H9 (cell line): ENCODE results near the gene ZNF512B. TPM values are rescaled to one million over a fixed set of nuclear protein-coding genes. Genes with fewer than 3 reads are reported as not detected.

ENCODE experiments used
- DNase-seq: peaks from one replicate; pipeline ENCODE4 v3.0.0-alpha.2; 2017
- H2AFZ ChIP-seq: one replicate; pipeline ENCODE4 v1.6.1; 2013; ENCODE audit warnings: mild to moderate bottlenecking, low read length, control low read depth, moderate library complexity
- H2AK5ac ChIP-seq: 2 replicates; pipeline ENCODE4 v1.6.1; 2013; ENCODE audit warnings: low read length, control low read depth, mixed read lengths; ENCODE audit not compliant: insufficient read length
- H2BK120ac ChIP-seq: one replicate; pipeline ENCODE4 v1.6.1; 2013; ENCODE audit warnings: low read depth, mild to moderate bottlenecking, low read length, control low read depth, inconsistent platforms; ENCODE audit not compliant: poor library complexity, severe bottlenecking
- H2BK12ac ChIP-seq: 2 replicates; pipeline ENCODE4 v1.6.1; 2013; ENCODE audit warnings: low read length, control low read depth, mixed read lengths, low read depth; ENCODE audit not compliant: insufficient read length
- H2BK15ac ChIP-seq: 2 replicates; pipeline ENCODE4 v1.6.1; 2013; ENCODE audit warnings: low read depth, low read length, control low read depth
- H2BK20ac ChIP-seq: one replicate; pipeline ENCODE4 v1.6.1; 2013; ENCODE audit warnings: low read depth, mild to moderate bottlenecking, low read length, control low read depth, inconsistent platforms; ENCODE audit not compliant: poor library complexity, severe bottlenecking
- H2BK5ac ChIP-seq: 2 replicates; pipeline ENCODE4 v1.6.1; 2013; ENCODE audit warnings: low read length, control low read depth, mixed read lengths; ENCODE audit not compliant: insufficient read length
- H3K14ac ChIP-seq: 2 replicates; pipeline ENCODE4 v1.6.1; 2013; ENCODE audit warnings: low read length, control low read depth; ENCODE audit not compliant: insufficient read depth
- H3K18ac ChIP-seq: 2 replicates; pipeline ENCODE4 v1.6.1; 2013; ENCODE audit warnings: low read depth, mild to moderate bottlenecking, mixed read lengths, low read length, control low read depth; ENCODE audit not compliant: insufficient read length
- H3K23ac ChIP-seq: 2 replicates; pipeline ENCODE4 v1.6.1; 2013; ENCODE audit warnings: low read length, control low read depth, mixed read lengths, low read depth; ENCODE audit not compliant: insufficient read length
- H3K23me2 ChIP-seq: 2 replicates; pipeline ENCODE4 v1.6.1; 2013; ENCODE audit warnings: low read depth, mild to moderate bottlenecking, mixed read lengths, low read length, control low read depth; ENCODE audit not compliant: insufficient read length, poor library complexity, severe bottlenecking
- H3K27ac ChIP-seq: 2 replicates; pipeline ENCODE4 v1.5.1; 2013; ENCODE audit warnings: low read length, control low read depth, mixed read lengths, low read depth; ENCODE audit not compliant: insufficient read length
- H3K27me3 ChIP-seq: 2 replicates; pipeline ENCODE4 v1.6.1; 2013; ENCODE audit warnings: low read length, control low read depth, inconsistent platforms; ENCODE audit not compliant: insufficient read depth
- H3K4ac ChIP-seq: 2 replicates; pipeline ENCODE4 v1.6.1; 2013; ENCODE audit warnings: low read depth, mild to moderate bottlenecking, control low read depth, inconsistent platforms, low read length, moderate library complexity
- H3K4me1 ChIP-seq: 2 replicates; pipeline ENCODE4 v1.6.1; 2013; ENCODE audit warnings: low read length, control low read depth, inconsistent platforms; ENCODE audit not compliant: insufficient read depth
- H3K4me2 ChIP-seq: 2 replicates; pipeline ENCODE4 v1.6.1; 2013; ENCODE audit warnings: low read length, control low read depth, mixed read lengths; ENCODE audit not compliant: insufficient read length, insufficient read depth
- H3K56ac ChIP-seq: 2 replicates; pipeline ENCODE4 v1.6.1; 2013; ENCODE audit warnings: low read depth, mild to moderate bottlenecking, mixed read lengths, low read length, control low read depth; ENCODE audit not compliant: insufficient read length
- H3K79me1 ChIP-seq: 2 replicates; pipeline ENCODE4 v1.6.1; 2013; ENCODE audit warnings: low read depth, mild to moderate bottlenecking, moderate library complexity, low read length, control low read depth, inconsistent platforms; ENCODE audit not compliant: insufficient read depth, poor library complexity, severe bottlenecking
- H3K79me2 ChIP-seq: 2 replicates; pipeline ENCODE4 v1.6.1; 2013; ENCODE audit warnings: low read length, control low read depth, inconsistent platforms; ENCODE audit not compliant: insufficient read depth
- H3K9ac ChIP-seq: 2 replicates; pipeline ENCODE4 v1.6.1; 2013; ENCODE audit warnings: low read length, control low read depth, mixed read lengths; ENCODE audit not compliant: insufficient read length; ENCODE audit errors: extremely low read depth
- H3K9me3 ChIP-seq: one replicate; pipeline ENCODE4 v1.6.1; 2013; ENCODE audit warnings: low read depth, low read length, inconsistent platforms; ENCODE audit not compliant: control insufficient read depth
- H3T11ph ChIP-seq: one replicate; pipeline ENCODE4 v1.6.1; 2013; ENCODE audit warnings: mild to moderate bottlenecking, low read length, control low read depth, inconsistent platforms
- H4K20me1 ChIP-seq: one replicate; pipeline ENCODE4 v1.6.1; 2013; ENCODE audit not compliant: control insufficient read depth, insufficient read length, insufficient read depth
- H4K5ac ChIP-seq: 2 replicates; pipeline ENCODE4 v1.6.1; 2013; ENCODE audit warnings: low read depth, mild to moderate bottlenecking, mixed read lengths, low read length, control low read depth; ENCODE audit not compliant: insufficient read length
- H4K8ac ChIP-seq: replicated peaks from 2 replicates; pipeline ENCODE4 v1.6.1; 2013; ENCODE audit warnings: low read length, control low read depth, mixed read lengths, low read depth; ENCODE audit not compliant: insufficient read length
- H4K91ac ChIP-seq: 2 replicates; pipeline ENCODE4 v1.6.1; 2013; ENCODE audit warnings: low read depth, mild to moderate bottlenecking, moderate library complexity, mixed read lengths, low read length, control low read depth; ENCODE audit not compliant: insufficient read length
- H3K27ac Mint-ChIP-seq, 3 experiments: 2 replicates in 2 of 3; 3 replicates in 1 of 3; pipeline ENCODE4 v1.8.0; 2020 to 2021; ENCODE audit warnings: mixed read lengths in 3 of 3, mild to moderate bottlenecking in 1 of 3, moderate library complexity in 1 of 3
- H3K27me3 Mint-ChIP-seq: 2 replicates; pipeline ENCODE4 v1.8.0; 2021; ENCODE audit warnings: low read depth, mild to moderate bottlenecking, moderate library complexity, mixed read lengths
- H3K36me3 Mint-ChIP-seq, 3 experiments: 2 replicates in 2 of 3; 3 replicates in 1 of 3; pipeline ENCODE4 v1.8.0; 2020 to 2021; ENCODE audit warnings: low read depth in 3 of 3, mixed read lengths in 3 of 3; ENCODE audit not compliant: insufficient read depth in 1 of 3
- H3K4me1 Mint-ChIP-seq, 2 experiments: 2 replicates each; pipeline ENCODE4 v1.8.0; 2020; ENCODE audit warnings: mixed read lengths in 2 of 2
- H3K4me3 Mint-ChIP-seq, 2 experiments: 2 replicates in 1 of 2; 3 replicates in 1 of 2; pipeline ENCODE4 v1.8.0; 2020 to 2021; ENCODE audit warnings: mild to moderate bottlenecking in 2 of 2, mixed read lengths in 2 of 2, moderate library complexity in 1 of 2
- H3K9me3 Mint-ChIP-seq, 2 experiments: 2 replicates in 1 of 2; 3 replicates in 1 of 2; pipeline ENCODE4 v1.8.0; 2020; ENCODE audit warnings: mild to moderate bottlenecking in 2 of 2, mixed read lengths in 2 of 2, moderate library complexity in 1 of 2
- CTCF ChIP-seq: fragments of 200-600 bp; sonication (generic); conservative IDR thresholded peaks from 3 replicates; pipeline ENCODE4 v1.8.0; 2021; ENCODE audit warnings: antibody characterized with exemption, mild to moderate bottlenecking
- WGBS: extraction: QIAGEN DNeasy Blood & Tissue Kit; methylation state at CpG from one replicate; pipeline ENCODE4 v1.1.7; 2013; ENCODE audit warnings: missing lambda C conversion rate, low lambda C conversion rate, mixed read lengths; ENCODE audit not compliant: insufficient read length; ENCODE audit errors: extremely low coverage; 5-methylcytosine and 5-hydroxymethylcytosine counted together
- total RNA-seq: library from RNA; stranded (reverse); gene quantifications from 2 replicates; pipeline ENCODE4 v1.2.1, GENCODE V29; 2021

The ZNF512B gene
- total RNA-seq, 1 experiment from 2014 or later, result 46.0 TPM

- no peak overlapping the region for H2BK20ac ChIP-seq
- no peak for TF ChIP-seq CTCF
- no peak overlapping the region for H2BK5ac ChIP-seq
- H3K27ac ChIP-seq, result no peak overlapping the region
- no peak overlapping the region for H4K5ac ChIP-seq
- H3K23ac ChIP-seq, result no peak overlapping the region
- H2AFZ ChIP-seq, result no peak overlapping the region
- no peaks in the 10 kb centered on the region for H3K27me3 ChIP-seq
- H3K27me3 Mint-ChIP-seq, result no peaks in the 10 kb centered on the region
- no peak overlapping the region for H2BK12ac ChIP-seq
- H2BK120ac ChIP-seq, result no peak overlapping the region
- H3T11ph ChIP-seq, result no peak overlapping the region
- no peak overlapping the region for H3K18ac ChIP-seq
- H2AK5ac ChIP-seq, result no peak overlapping the region
- no peak overlapping the region for H3K4me2 ChIP-seq
- H3K14ac ChIP-seq, result no peak overlapping the region
- peak overlapping the region in 2 of 3 experiments; percentile 66 to 84; a peak in 2 of 7 replicates for H3K27ac Mint-ChIP-seq
- WGBS, result no CpG with 5 or more reads among the region's 7 CpGs
- no peak overlapping the region for H2BK15ac ChIP-seq
- no peak overlapping the region for H4K8ac ChIP-seq
- no peaks in the 10 kb centered on the region for H4K20me1 ChIP-seq
- no peaks in the 10 kb centered on the region for H3K79me2 ChIP-seq
- H4K91ac ChIP-seq, result no peak overlapping the region
- H3K9me3 Mint-ChIP-seq, result peaks cover 4 to 5% of the 10 kb centered on the region in 2 experiments; a peak in 2 of 5 replicates
- no peak overlapping the region for H3K4ac ChIP-seq
- H3K79me1 ChIP-seq, result peaks cover 4% of the 10 kb centered on the region
- no peak overlapping the region for H3K56ac ChIP-seq
- no peaks in the 10 kb centered on the region for H3K23me2 ChIP-seq
- no peaks in the 10 kb centered on the region for H3K9me3 ChIP-seq
- H3K9ac ChIP-seq, result no peak overlapping the region
- H3K4me1 Mint-ChIP-seq, result peaks cover 4 to 5% of the 10 kb centered on the region in 2 experiments; a peak in 2 of 4 replicates
- H3K4me1 ChIP-seq, result no peaks in the 10 kb centered on the region
- H3K36me3 Mint-ChIP-seq, result peaks cover 32 to 82% (median 71%) of the 10 kb centered on the region in 3 experiments
- DNase-seq, result no peak
- H3K4me3 Mint-ChIP-seq, result no peak overlapping the region
These were observed 34.4 kb upstream of the ZNF512B start for GRCh38 chr20:64003960-64004725.
